COLO668 (cell line): Measurements from ENCODE around the gene ART1.
"Not testable (repeated sequence)": the region's sequence is repeated elsewhere in the genome, so short reads cannot be mapped to it uniquely, and the experiment has no call there.

Experiments
- DNase-seq: peaks from one replicate; lab custom pipeline; 2025; ENCODE audit not compliant: unreplicated experiment; lab: John Stamatoyannopoulos, UW

ART1 gene

GRCh38 chr11:3632070-3632660 lies 12.8 kb upstream of the ART1 start:
- no peak for DNase-seq

- DNase-seq = no peak
Observed at GRCh38 chr11:3635641-3636375, 9.1 kb upstream of the ART1 start.

- no peak for DNase-seq
Observed at GRCh38 chr11:3637201-3637600, 7.7 kb upstream of the ART1 start.

- DNase-seq = no peak
Observed at GRCh38 chr11:3638513-3638912, 6.4 kb upstream of the ART1 start.

GRCh38 chr11:3639841-3640240 lies 5.1 kb upstream of the ART1 start:
- no peak for DNase-seq

- DNase-seq = no peak
Observed at GRCh38 chr11:3641191-3641590, 3.7 kb upstream of the ART1 start.

- DNase-seq = no peak
Observed at GRCh38 chr11:3641701-3642070, 3.2 kb upstream of the ART1 start, which contains the start of gene ART5. Gene ART5 (minus strand): TSS chr11:3641992. CDS start chr11:3641862, 130 bp downstream.

GRCh38 chr11:3642071-3642951 lies 2.6 kb upstream of the ART1 start:
- DNase-seq = peak; percentile 63

- DNase-seq = not testable (repeated sequence)
Observed at GRCh38 chr11:3643102-3643546, 1.8 kb upstream of the ART1 start.

GRCh38 chr11:3645552-3645951 lies 624 bp downstream of the ART1 start:
- no peak for DNase-seq

- not testable (repeated sequence) for DNase-seq
Observed at GRCh38 chr11:3648843-3649242, 3.9 kb downstream of the ART1 start.

GRCh38 chr11:3649374-3649773 lies 4.4 kb downstream of the ART1 start:
- DNase-seq = not testable (repeated sequence)

- not testable (repeated sequence) for DNase-seq
Observed at GRCh38 chr11:3652514-3652913, 7.6 kb downstream of the ART1 start.

GRCh38 chr11:3655547-3655946 lies 10.6 kb downstream of the ART1 start:
- DNase-seq = no peak

- DNase-seq = not testable (repeated sequence)
Observed at GRCh38 chr11:3657331-3657730, 12.4 kb downstream of the ART1 start.

- no peak for DNase-seq
Observed at GRCh38 chr11:3658252-3658651, 13.3 kb downstream of the ART1 start.

- DNase-seq = peak; percentile 37
Observed at GRCh38 chr11:3659595-3660515, 14.9 kb downstream of the ART1 start.

GRCh38 chr11:3660960-3661359 lies 16.0 kb downstream of the ART1 start:
- no peak for DNase-seq

- no peak for DNase-seq
Observed at GRCh38 chr11:3662856-3663255, 17.9 kb downstream of the ART1 start.

GRCh38 chr11:3664032-3664630 lies 19.2 kb downstream of the ART1 start:
- DNase-seq = no peak
